OCI-LY1 (cell line): ENCODE data around the gene FBN2.

Source experiments
- EZH2 ChIP-seq: fragments of 200-600 bp; sonication (generic), shearing (Covaris generic); IDR thresholded peaks from 2 replicates; pipeline ENCODE4 v1.8.0; 2017; ENCODE audit warnings: borderline replicate concordance, mixed run types, mild to moderate bottlenecking, antibody characterized with exemption, low read length, moderate library complexity, mixed read lengths
- TF ChIP-seq, protein P1 (sequence below): fragments of 200-600 bp; sonication (generic), shearing (Covaris generic); IDR thresholded peaks from 2 replicates; pipeline ENCODE4 v1.5.1; 2017; ENCODE audit warnings: mild to moderate bottlenecking, antibody characterized with exemption, low read length, moderate library complexity, mixed read lengths

DNA sequence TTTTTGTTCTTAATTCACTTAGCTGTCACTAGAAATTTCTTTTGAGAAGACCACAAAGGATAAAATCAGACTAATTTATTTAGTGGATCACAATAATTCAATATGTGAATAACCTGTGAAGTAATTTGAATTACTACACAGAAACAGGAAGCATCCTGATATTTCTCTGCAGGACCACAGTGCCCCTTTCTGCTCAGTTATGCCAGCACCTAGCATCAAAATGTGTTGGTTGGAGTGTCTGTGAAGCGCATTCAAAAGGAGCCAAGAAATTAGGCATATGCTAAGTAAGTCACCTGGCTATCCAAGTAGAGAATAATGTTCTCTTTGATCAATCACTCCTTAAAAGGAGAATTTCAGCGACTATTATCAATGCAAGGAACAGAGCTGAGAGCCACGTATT lies 267.0 kb downstream of the FBN2 start:
- TF ChIP-seq, protein P1, sequence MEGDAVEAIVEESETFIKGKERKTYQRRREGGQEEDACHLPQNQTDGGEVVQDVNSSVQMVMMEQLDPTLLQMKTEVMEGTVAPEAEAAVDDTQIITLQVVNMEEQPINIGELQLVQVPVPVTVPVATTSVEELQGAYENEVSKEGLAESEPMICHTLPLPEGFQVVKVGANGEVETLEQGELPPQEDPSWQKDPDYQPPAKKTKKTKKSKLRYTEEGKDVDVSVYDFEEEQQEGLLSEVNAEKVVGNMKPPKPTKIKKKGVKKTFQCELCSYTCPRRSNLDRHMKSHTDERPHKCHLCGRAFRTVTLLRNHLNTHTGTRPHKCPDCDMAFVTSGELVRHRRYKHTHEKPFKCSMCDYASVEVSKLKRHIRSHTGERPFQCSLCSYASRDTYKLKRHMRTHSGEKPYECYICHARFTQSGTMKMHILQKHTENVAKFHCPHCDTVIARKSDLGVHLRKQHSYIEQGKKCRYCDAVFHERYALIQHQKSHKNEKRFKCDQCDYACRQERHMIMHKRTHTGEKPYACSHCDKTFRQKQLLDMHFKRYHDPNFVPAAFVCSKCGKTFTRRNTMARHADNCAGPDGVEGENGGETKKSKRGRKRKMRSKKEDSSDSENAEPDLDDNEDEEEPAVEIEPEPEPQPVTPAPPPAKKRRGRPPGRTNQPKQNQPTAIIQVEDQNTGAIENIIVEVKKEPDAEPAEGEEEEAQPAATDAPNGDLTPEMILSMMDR, result no peak
- no peak for TF ChIP-seq EZH2
